ENCODE measurements around the gene CALML4.

GRCh38 chr15:68206711-68207151 lies 1.6 kb upstream of the CALML4 start:
- TF ChIP-seq, protein P1, sequence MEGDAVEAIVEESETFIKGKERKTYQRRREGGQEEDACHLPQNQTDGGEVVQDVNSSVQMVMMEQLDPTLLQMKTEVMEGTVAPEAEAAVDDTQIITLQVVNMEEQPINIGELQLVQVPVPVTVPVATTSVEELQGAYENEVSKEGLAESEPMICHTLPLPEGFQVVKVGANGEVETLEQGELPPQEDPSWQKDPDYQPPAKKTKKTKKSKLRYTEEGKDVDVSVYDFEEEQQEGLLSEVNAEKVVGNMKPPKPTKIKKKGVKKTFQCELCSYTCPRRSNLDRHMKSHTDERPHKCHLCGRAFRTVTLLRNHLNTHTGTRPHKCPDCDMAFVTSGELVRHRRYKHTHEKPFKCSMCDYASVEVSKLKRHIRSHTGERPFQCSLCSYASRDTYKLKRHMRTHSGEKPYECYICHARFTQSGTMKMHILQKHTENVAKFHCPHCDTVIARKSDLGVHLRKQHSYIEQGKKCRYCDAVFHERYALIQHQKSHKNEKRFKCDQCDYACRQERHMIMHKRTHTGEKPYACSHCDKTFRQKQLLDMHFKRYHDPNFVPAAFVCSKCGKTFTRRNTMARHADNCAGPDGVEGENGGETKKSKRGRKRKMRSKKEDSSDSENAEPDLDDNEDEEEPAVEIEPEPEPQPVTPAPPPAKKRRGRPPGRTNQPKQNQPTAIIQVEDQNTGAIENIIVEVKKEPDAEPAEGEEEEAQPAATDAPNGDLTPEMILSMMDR (IDR thresholded peaks at IDR 0.05; ENCODE audit: low read depth, low read length): no peak
- TF ChIP-seq, protein P2, sequence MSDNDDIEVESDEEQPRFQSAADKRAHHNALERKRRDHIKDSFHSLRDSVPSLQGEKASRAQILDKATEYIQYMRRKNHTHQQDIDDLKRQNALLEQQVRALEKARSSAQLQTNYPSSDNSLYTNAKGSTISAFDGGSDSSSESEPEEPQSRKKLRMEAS (IDR thresholded peaks at IDR 0.05; ENCODE audit: low read depth, low read length): no peak
- no peak for TF ChIP-seq POLR2A (IDR thresholded peaks at IDR 0.05; ENCODE audit: extremely low read depth, insufficient read length)
